Stimulated activated CD4-positive, alpha-beta T cell treated with anti-CD3 and anti-CD28 coated beads, Interleukin-12 subunit alpha, Interleukin-12 subunit beta, amount 100 ng/mL, for 24 hours (primary cell): ENCODE data around the gene IQGAP2.
"Not testable (repeated sequence)": the region's sequence is repeated elsewhere in the genome, so short reads cannot be mapped to it uniquely, and the experiment has no call there.

Experiments
- DNase-seq, 2 experiments: peaks; one replicate each; pipeline ENCODE4 v3.0.0-alpha.2; 2020; ENCODE audit warnings: low read depth in 2 of 2

The IQGAP2 gene

DNA sequence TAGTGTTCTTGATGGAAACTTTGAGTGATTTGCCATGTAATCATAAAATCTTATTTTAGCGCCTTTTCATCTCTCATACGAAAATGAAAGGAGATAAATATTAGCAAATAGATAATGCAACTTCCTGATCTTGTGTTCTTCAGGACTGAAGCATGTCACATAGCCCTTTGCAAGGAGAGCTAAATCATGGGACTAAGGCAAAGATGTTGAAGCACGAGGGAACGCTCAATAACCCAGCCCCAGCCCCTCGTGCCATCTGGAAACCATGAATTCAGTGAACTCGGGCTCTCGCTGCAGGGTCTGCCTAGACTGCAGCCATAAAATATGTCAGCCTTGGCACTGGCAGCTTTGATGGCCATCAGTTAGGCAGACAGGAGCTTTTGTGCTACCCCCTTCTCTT lies 161.9 kb downstream of the IQGAP2 start:
- no peak for DNase-seq

DNA sequence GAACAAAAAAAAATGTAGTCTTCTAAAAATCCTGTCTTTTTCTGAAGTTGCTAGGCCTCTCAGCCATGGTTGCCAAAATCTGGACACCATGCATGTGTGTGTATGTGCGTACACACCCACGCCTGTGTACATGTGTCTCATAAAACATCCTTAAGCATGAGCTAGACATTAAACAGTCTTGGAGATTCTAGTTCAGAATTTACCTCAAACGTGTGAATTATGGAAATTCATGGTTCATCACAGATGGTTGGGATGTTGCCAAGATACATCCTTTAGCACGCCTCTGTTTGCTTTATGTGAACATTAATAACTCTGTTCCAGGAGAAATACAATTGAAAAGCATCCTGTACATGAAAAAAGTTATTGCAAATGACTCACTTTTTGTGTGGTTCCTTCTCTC lies 167.1 kb downstream of the IQGAP2 start:
- no peak for DNase-seq

DNA sequence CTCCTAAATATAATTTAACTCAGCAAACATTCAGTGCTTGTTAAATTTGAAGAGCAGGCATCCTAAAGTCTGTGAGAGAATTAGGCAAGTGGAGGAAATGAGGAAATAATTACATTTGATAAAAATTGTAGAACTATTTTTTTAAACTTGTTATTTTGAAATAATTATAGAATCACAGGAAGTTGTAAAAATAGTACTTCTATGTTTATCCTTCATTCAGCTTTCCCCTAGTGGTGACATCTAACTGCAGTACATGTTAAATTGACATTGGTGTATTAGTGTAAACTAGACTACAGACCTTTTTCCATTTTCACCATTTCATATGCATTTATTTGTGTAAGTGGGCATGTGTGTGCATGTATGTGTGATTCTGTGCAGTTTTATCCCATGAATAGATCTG lies 168.5 kb downstream of the IQGAP2 start:
- no peak for DNase-seq

DNA sequence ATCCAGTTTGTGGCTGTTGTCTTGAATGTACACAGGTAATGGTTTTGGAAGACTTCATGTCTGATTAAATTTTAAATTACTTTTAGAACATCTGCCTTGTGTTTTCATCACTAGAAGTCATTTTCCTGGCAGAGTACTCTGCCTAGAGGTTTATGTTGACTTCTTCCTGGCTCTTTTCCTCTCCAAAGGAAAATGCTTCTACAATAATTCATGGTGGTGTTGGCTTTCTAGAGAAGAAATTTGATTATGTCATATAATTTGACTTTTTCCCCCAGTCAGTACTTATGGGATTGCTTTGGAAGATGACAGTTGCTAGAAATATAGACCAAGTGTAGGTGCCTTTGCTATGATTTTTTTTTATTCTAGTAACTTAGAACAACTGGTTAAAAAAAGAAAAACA lies 173.4 kb downstream of the IQGAP2 start:
- DNase-seq: no peak

DNA sequence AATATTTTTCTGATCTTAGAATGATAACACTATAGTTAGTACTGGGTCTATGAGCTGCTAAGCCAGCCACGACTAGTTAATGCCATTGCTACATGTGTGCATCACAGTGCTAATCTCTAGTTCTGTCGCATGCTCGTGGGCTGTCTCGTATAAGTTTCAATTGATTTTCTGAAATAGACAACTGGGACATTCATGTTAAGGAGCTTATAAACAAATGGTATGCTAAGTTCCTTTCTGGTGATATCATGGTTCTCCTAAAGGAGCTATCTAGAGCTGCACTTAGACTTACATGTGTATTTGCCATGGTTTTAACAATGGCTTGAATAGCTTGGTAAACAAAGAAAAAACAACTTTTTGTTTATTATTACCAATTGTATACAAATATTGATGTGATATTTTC lies 173.9 kb downstream of the IQGAP2 start:
- no peak for DNase-seq

DNA sequence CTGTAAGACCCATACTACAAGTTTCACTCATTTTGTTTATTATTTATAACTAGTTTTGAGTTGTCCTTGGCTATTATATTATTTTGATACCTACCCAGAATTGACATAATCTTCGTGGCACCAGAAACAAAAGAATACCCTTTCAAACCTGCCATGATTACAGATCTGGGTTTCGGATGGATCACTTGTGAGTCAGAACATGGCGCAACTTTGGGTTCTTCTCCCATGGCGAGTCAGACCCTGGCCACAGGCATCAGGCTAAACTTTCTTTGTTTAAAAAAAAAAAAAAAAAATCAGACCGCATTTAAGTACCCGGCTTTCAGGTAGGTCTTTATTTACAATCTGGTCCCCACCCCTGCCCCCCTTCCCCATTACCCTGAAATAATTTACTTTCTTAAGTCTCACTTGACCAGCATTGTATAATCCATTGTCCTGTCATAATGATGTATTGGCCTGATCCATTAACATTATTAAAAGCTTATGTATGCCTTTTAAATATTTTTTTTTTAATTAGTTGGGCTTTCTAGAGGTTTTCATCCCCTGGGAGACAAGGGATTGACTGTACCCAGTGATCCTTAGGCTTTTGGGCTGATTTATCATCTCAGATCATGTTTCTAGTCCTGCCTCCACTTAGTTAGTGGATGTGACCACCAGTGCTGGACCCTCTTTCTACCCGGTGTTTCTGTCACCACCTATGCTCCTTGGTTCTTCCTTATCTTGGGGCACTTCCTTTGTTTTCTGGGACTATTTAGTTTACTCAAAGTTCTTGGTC lies 176.3 kb downstream of the IQGAP2 start:
- no peak for DNase-seq

DNA sequence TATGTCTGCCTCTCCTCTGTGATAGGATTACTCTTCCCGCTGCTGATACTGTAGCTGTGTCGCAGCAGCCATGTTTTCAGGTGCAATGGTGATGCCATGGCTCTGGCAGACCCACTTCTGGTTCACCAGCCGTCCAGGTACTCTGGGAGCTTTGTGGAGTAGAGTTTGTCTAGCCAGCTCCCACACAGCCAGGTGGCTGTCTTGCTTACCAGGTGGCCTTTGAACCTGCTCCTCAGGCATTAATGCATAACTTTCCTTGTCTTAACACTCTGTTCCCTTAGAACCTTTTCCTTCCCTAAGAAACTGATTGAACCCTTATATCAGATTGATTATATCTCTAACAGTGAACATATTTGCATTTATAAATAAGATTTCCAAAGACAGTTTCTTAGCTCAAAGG lies 177.9 kb downstream of the IQGAP2 start:
- DNase-seq: no peak

DNA sequence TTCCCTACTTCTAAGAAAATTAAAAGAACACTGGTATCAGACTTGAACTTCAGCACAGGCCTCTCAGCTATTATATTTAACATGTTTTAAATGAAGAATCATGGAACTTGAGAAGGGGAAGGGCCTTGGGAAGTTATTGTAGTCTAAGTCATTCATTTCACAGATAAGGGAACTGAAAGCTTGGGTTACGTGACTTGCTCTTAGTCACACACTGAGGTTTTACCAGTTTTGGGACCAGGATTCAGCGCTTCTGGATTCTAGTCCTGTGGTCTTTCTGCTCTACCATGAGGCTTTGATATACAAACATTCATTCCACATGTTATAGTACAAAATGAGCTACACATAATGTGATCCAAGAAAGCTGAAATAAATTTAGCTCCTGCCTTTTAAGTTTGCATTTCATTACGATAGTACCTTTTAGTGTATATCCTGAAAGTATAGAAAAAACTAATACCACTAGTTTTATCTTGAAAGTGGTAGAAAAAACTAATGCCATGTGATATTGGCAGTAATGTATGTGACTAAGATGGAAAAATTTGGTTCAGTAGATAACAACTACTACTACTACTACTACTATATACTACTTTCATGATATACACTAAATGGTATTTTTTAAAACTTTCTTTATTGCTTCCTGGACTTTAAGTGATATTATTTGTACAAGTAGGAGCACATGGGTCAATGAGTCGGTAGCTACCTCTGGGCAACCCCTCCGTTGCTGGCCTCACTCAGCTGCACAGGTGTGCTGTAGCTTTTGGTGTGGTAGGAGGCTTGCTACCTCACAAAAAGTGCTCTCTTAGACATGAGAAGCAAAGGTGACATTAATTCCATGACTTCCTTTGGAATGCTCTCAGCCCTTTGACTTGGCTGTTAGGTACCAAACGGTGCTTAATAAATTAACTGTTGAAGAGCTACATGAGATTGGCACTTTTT lies 179.4 kb downstream of the IQGAP2 start:
- no peak for DNase-seq

DNA sequence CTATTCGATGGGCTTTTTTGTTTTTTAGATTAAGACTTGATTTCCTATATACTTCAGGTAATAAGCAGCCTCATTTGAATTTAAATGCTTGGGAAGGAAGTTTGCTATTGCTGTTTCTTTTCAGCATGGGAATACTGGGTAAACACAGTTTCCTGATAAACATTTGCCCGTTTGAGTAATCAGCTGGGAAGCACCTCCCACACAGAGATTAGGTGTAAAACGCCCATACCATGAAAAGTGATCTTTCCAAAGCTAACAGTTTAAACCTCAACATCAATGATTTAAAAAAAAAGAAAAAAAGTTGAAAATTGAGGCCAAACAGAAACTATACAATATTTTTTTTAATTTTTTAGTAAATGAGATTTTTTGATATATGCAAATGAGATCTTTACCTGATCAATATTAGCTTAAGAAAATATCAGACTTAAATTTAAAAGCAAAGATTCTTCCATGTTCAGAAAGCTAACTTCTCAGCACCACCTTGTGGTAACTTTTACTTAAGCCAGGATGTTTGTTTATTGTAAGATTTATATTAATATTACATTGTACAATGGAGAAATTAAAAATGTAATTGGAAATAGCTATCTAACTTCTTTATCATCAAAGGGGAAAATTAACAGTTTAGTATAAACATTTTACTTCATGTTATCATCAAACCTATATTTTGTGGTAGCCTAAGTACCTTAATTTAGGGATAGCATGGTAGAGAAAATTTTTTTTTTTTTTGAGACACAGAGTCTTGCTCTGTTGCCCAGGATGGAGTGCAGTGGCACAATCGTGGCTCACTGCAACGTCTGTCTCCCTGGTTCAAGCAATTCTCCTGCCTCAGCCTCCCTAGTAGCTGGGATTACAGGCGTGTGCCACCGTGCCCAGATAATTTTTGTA lies 180.3 kb downstream of the IQGAP2 start:
- DNase-seq: no peak

DNA sequence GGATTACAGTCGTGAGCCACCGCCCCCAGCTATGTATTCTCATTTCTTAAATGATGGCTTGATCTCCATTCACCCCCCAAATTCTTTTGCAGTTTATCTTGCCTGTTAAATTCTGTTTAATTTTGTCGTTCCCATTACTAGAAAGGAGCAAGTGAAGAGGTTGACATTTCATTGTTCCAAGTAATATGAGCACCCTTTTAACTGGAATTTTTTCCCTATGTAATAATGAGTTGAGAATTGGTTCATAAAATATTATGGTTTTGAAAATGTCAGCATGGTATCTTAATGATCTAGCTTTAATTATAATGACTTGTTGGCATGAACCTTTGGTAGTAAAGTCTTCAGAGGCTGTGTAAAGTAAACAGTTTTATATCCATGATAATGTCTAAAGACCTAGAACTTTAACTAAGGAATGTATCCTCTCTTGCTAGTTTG lies 182.7 kb downstream of the IQGAP2 start:
- no peak for DNase-seq

DNA sequence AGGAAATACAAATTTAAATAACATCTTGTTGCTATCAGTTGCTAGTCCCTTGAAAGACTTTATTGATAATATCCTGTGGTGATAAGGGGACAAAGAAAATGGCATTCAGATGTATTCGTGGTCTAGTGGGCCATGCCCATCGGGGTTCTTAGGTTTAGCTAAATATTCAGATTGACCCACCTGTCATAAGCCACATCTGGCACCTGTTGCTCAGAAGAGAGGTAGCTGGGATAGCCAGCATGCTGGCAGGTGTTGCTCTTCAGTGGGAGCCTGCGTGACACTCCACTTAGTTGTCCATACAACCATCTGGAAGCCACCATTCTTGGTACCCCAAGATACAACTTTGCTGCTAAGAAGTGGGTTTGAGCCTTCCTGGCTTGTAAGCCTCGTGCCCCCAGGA lies 183.4 kb downstream of the IQGAP2 start:
- DNase-seq: no peak

DNA sequence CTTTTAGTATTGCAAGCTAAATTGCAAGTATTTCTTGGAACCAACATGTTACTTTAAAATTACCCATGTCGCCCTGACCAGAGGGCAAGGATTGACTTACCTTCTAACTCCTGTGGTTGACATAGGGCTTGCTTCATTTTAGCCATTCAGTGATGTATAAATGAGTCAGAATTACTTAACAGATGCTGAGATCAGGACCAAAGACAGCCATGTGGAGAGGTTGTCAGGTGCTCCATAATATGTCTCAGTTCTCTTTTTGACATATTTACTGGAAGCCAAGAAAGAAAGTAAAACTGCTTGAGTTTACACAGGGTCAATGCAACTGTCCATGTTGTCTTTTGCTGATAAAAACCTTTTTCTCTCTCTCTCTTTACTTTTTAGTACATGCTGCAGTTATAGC lies 186.9 kb downstream of the IQGAP2 start:
- DNase-seq: no peak

DNA sequence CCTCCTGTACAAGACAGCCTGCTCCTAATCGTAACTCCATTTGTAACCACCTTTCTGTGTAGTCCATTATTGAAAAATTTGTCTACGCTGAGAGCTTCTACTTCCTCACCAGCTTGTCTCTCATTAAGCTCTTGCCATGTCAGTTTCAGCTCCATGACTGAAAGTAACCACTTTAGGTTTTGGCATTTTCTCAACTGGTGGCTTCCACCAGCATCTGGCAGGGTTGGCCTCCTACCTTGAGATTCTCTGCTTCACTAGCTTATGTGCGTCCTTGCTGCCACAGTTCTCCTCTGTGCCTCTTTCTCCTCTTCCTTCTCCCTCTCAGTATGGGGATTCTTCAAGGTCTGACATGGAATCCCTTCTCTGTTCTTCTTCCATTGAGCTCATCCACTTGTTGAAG lies 188.3 kb downstream of the IQGAP2 start:
- no peak for DNase-seq

DNA sequence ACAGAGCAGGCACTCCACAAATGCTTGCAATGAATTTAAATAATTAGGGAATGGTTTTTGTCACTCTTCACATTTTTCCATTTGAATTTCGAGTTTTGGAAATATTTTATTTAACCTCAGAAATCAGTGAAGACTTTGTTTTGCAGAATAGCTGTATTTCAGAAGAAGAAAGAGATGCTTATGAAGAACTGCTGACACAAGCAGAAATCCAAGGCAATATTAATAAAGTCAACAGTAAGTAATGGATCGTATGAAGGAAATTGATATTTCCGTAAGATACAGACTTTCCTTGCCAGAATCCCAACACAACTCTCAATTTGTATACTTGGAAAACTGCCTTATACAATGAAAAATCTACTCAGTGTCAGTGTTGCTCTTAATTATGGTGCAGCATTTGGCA lies 189.6 kb downstream of the IQGAP2 start:
- DNase-seq: no peak

DNA sequence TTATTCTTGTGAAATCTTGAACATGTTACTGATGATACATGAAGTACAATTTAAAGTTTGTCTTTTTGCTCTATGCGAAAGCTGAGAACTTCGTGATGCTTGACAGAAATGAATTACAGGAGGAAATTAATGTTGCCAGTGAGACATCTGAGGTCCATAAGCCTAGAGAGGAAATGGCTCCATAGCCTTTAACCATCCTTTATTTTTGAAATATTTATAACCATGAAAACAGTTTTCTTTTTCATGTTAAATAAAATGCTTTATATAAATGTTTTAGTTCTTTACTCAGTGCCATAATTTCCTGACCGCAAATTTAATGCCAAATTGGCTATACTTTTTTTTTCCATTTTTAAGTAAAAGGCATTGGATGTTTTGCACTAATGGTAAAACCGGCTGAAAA lies 191.0 kb downstream of the IQGAP2 start:
- DNase-seq: no peak

DNA sequence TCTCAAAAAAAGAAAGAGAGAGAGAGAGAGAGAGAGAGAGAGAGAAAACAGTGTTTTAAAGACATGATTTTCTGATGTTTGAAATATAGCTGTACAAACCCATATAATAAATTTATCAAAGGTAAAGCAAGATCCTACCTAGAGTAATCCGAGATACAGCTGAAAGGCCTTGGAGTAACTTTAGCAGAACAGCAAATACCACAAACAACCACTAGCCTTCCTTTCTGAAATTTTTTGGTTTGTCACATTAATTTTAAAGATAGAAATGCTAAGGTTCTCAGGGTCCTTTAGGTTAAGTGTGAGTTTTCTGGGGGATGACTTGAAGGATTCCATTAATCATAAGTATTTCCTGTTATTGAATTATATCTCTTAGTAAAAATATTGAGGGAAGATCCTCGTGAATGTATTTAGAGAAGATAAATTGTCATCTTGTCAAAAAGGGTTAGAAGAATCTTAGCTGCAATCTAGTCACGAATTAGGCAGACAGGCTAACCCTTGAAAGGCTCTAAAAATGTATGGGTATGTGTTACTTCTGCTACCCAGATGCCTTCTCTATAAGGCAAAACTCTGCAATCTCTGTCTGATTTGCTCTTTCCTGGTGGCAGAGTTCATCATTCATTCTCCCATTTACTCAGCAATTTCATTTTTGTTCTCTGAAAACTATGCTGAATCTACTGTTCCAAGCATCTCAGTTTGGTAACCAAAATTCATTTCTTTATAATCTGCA lies 192.8 kb downstream of the IQGAP2 start:
- DNase-seq: no peak

DNA sequence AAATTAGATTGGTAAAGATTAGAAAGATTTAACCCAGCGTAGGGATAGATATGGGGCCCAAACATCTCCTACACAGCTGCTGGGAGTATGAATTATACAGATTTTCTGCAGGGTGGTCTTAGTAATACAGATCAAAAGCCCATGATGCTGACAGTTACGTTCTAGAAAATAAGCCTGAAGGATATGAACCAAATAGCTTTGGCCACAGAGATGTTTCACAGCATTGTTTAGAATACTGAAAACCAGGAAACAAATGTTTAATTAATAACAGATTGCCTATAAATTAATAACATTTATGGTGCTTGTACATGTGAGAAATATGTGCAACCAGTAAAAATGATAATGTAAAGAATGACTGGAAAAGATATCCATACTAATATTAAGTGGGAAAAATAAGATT lies 195.4 kb downstream of the IQGAP2 start:
- no peak for DNase-seq

DNA sequence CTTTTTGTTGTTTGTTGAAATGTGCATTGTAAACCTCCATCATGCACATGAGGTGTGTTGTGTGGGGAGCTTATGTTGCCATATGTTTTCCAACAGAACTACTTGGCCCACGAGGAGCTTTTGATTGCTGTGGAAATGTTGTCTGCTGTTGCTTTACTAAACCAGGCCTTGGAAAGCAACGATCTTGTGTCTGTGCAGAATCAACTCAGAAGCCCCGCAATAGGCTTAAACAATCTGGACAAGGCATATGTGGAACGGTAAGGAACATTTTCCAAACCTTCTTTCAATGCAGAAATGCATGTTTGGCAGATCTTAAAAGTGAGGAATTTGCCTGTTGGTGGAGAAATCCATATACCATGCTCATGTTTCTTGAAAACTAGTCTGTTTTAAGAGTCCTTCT lies 197.6 kb downstream of the IQGAP2 start:
- no peak for DNase-seq

DNA sequence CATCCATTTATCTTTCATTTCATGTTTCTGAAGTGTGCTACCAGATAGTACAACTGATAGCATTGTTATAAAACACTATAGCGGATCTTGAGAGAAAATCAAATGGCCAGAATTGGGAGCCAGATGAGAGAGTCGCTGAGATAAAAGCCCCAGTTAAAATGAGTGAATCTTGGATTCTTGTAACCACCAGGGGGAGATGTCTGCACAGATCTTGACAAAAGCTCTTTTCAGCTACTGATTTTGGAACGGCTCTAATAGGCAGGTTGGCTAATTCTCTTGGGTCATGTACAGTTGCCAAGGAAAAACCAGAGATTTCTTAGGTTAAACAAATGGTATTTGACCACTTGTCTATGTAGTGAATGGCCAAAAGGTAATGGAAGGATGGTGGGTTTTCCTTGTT lies 198.4 kb downstream of the IQGAP2 start:
- DNase-seq: no peak

DNA sequence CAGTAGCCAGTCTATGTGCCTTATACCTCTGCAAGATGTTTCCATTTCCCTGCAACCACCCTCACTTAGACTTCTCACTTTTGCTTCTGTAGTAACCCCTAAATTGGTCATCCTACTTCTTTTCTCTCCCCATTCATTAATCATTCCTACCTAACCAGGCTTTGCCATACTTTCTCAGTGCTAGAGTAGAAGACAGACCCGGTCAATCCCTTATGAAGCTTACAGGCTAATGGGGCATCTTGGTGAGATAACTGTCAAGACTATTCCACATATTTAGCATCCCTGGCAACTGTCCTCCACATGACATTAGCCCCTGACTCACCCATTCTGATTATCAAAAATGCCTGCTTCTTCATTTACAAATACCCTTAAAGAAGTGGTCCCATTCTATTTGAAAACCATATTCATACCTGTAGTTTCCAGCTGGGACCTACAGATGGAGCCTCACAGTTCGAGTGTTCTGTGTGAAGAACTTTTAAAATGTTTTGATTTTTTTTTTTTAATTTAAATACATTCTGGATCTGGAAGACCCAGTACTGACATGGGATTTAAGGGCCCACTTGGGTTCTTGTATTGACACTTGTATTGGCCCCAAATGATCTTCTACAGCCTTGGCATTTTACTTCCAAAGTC lies 199.1 kb downstream of the IQGAP2 start:
- DNase-seq: no peak

DNA sequence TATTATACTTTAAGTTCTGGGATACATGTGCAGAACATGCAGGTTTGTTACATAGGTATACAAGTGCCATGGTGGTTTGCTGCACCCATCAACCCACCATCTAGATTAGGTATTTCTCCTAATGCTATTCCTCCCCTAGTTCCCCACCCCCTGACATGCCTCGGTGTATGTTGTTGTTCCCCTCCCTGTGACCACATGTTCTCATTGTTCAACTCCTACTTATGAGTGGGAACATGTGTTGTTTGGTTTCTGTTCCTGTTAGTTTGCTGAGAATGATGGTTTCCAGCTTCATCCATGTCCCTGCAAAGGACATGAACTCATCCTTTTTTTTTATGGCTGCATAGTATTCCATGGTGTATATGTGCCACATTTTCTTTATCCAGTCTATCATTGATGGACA lies 200.9 kb downstream of the IQGAP2 start:
- DNase-seq: not testable (repeated sequence)
